Spleen (tissue), 11 donors: ENCODE data around the gene CRTC2. TPM values are rescaled to one million over a fixed set of nuclear protein-coding genes. Genes with fewer than 3 reads are reported as not detected.

Source experiments
- DNase-seq: peaks from one replicate; pipeline ENCODE4 v3.0.0-alpha.2; 2020
- H3K27ac ChIP-seq, 8 donors: fragments of 200-600 bp; sonication (generic) in 7 of 8; 1 replicate in 4 of 8; 2 replicates in 4 of 8; pipeline versions ENCODE4 v1.5.0 to v1.8.0; 2016 to 2021; ENCODE audit warnings: inconsistent platforms in 4 of 8, mild to moderate bottlenecking in 4 of 8, moderate library complexity in 1 of 8
- H3K27me3 ChIP-seq, 7 donors: fragments of 200-600 bp; sonication (generic) in 6 of 7; replicated peaks in 1 of 7; 1 replicate in 4 of 7; 2 replicates in 3 of 7; pipeline versions ENCODE4 v1.5.0 to v1.8.0; 2016 to 2021; ENCODE audit warnings: inconsistent platforms in 3 of 7, mild to moderate bottlenecking in 1 of 7
- H3K36me3 ChIP-seq, 6 donors: fragments of 200-600 bp; sonication (generic) in 5 of 6; 1 replicate in 4 of 6; 2 replicates in 2 of 6; pipeline versions ENCODE4 v1.5.0 to v1.8.0; 2016 to 2021; ENCODE audit warnings: inconsistent platforms in 2 of 6
- H3K4me1 ChIP-seq, 6 donors: fragments of 200-600 bp; sonication (generic) in 5 of 6; 1 replicate in 3 of 6; 2 replicates in 3 of 6; pipeline versions ENCODE4 v1.5.0 to v1.8.0; 2016 to 2021; ENCODE audit warnings: inconsistent platforms in 3 of 6
- H3K4me3 ChIP-seq, 8 donors: fragments of 200-600 bp; sonication (generic) in 7 of 8; 1 replicate in 4 of 8; 2 replicates in 4 of 8; pipeline versions ENCODE4 v1.5.0 to v1.8.0; 2016 to 2021; ENCODE audit warnings: inconsistent platforms in 4 of 8, mild to moderate bottlenecking in 4 of 8, moderate library complexity in 2 of 8
- H3K9me3 ChIP-seq, 8 donors: fragments of 200-600 bp; sonication (generic) in 7 of 8; 1 replicate in 4 of 8; 2 replicates in 4 of 8; pipeline versions ENCODE4 v1.5.0 to v1.8.0; 2016 to 2021; ENCODE audit warnings: inconsistent platforms in 4 of 8
- POLR2A ChIP-seq, 3 donors: fragments of 450-650 bp; IDR thresholded peaks; one replicate each; pipeline ENCODE4 v1.5.1; 2017; ENCODE audit warnings: antibody characterized with exemption in 3 of 3, mild to moderate bottlenecking in 1 of 3
- POLR2AphosphoS5 ChIP-seq, 3 donors: sonication (generic); formaldehyde crosslinking; IDR thresholded peaks; one replicate each; pipeline ENCODE4 v1.5.1; 2017; ENCODE audit warnings: antibody characterized with exemption in 3 of 3
- WGBS, 5 donors: extraction: QIAGEN DNeasy Blood & Tissue Kit in 3 of 5; methylation state at CpG; one replicate each; pipeline versions ENCODE4 v1.1.5 to v1.1.7; 2013 to 2018; 5-methylcytosine and 5-hydroxymethylcytosine counted together
- intact Hi-C: fragments of 100-400 bp; cut with DNase I; formaldehyde crosslinking; loops from one replicate; pipeline ENCODE4 v1.15.0; 2023; ENCODE audit warnings: low total_unique reads
- polyA plus RNA-seq, 3 donors: library from polyadenylated mRNA; stranded (reverse); fragments of 200-250 nt; gene quantifications; one replicate each; pipeline ENCODE4 v1.2.1, GENCODE V29; 2013
- total RNA-seq, 7 donors: library from RNA; depleted of rRNA in 3 of 7; stranded (reverse); fragments of >200 nt in 3 of 7; fragmentation: NEBNext Ultra II Directional in 4 of 7; extraction: Animal tissue kit (Norgen Biotek cat#: 25700) in 4 of 7; gene quantifications; one replicate each; pipeline versions ENCODE4 v1.1.0 to v1.2.1, GENCODE V29; 2016 to 2021
- TF ChIP-seq, protein P1 (sequence below), 11 experiments: fragments of 200-600 bp in 7 of 11; fragments of 450-650 bp in 4 of 11; sonication (generic) in 4 of 11; IDR thresholded peaks in 8 of 11; conservative IDR thresholded peaks in 3 of 11; 1 replicate in 7 of 11; 2 replicates in 4 of 11; pipeline versions ENCODE4 v1.4.0 to v1.8.0; 2016 to 2021; ENCODE audit warnings: antibody characterized with exemption in 11 of 11, inconsistent platforms in 4 of 11, mild to moderate bottlenecking in 1 of 11
- donor health status: healthy with polysubstance abuse.
- donor health status: DM: no; HTN: no; CAD: no; lungs with moderate emphysema.
- donor health status: DM: no; HTN: no; CAD: no.
- donor health status: Bipolar disorder and iron deficiency.
- donor health status: healthy.
- donor health status: DM: no; HTN: no; CAD: no.
- donor health status: DM: yes; HTN: yes; CAD: no.

CRTC2 gene
- total and polyA plus RNA-seq, 10 donors: 34.8 to 80.1 (median 69.5) TPM

DNA sequence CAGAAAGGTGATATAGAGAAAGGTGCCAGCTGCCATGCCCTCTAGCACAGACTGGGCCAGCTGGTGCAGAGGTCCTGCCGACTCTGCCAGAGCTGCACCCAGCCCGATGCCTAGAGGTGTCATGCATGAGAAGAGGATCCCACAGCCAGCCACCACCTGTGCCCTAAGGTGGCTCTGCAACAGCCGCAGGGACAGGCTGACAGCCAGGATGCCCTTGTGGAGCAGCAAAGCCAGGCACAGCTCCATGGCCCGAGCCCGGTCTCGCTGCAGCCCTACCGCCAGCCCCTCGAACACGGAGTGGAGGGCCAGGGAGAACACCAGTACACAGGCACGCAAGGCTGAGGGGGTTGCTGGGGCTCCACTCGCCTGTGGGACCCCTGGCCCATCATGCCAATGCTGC lies 1.8 kb upstream of the CRTC2 start:
- intact Hi-C loops: no loop called here
- peaks cover 0 to 33% (median 17%) of the 10 kb centered on the region in 6 donors for H3K36me3 ChIP-seq
- H3K27me3 ChIP-seq: no peaks in the 10 kb centered on the region
- TF ChIP-seq, protein P1, sequence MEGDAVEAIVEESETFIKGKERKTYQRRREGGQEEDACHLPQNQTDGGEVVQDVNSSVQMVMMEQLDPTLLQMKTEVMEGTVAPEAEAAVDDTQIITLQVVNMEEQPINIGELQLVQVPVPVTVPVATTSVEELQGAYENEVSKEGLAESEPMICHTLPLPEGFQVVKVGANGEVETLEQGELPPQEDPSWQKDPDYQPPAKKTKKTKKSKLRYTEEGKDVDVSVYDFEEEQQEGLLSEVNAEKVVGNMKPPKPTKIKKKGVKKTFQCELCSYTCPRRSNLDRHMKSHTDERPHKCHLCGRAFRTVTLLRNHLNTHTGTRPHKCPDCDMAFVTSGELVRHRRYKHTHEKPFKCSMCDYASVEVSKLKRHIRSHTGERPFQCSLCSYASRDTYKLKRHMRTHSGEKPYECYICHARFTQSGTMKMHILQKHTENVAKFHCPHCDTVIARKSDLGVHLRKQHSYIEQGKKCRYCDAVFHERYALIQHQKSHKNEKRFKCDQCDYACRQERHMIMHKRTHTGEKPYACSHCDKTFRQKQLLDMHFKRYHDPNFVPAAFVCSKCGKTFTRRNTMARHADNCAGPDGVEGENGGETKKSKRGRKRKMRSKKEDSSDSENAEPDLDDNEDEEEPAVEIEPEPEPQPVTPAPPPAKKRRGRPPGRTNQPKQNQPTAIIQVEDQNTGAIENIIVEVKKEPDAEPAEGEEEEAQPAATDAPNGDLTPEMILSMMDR (IDR thresholded peaks at IDR 0.05 in 8 of 11, conservative IDR thresholded peaks at IDR 0.05 in 3 of 11): no peak
- TF ChIP-seq POLR2AphosphoS5 (IDR thresholded peaks at IDR 0.05) (peak in 1 of 3 donors; percentile 16), POLR2A (IDR thresholded peaks at IDR 0.05) (no peak)
- H3K4me3 ChIP-seq: no peak overlapping the region
- peak overlapping the region in 5 of 8 donors; percentile 97 to 99 (median 98) for H3K27ac ChIP-seq
- WGBS, 5 donors: 95 to 99% (median 97%) methylated on average over 8 to 11 of the region's 11 CpGs
- H3K4me1 ChIP-seq: peaks cover 46 to 88% (median 77%) of the 10 kb centered on the region in 6 donors
- no peaks in the 10 kb centered on the region for H3K9me3 ChIP-seq
- peak; percentile 83 for DNase-seq

DNA sequence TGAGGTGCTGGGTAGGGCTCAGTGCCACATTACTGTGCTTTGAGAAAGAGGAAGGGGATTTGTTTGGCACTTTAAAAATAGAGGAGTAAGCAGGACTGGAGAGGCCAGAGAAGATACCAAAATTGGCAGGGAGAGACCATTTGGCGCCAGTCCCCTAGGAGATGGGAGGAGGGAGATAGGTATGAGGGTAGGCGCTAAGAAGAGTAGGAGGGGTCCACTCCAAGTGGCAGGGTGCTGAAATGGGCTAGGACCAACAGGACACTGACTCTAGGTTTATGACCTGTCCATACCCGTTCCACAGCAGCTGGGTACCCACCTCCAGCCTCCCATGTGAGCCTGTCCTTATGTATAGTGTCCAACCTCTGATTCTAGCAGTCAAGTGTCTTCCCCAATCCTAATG lies 1.0 kb upstream of the CRTC2 start:
- Histone ChIP-seq H3K27me3 (no peaks in the 10 kb centered on the region), H3K4me3 (peak overlapping the region in 2 of 8 donors; percentile 84 to 90), H3K36me3 (peaks cover 0 to 40% (median 21%) of the 10 kb centered on the region in 6 donors), H3K27ac (peak overlapping the region in 6 of 8 donors; percentile 97 to 99 (median 98)), H3K9me3 (no peaks in the 10 kb centered on the region), H3K4me1 (peaks cover 48 to 88% (median 77%) of the 10 kb centered on the region in 6 donors)
- intact Hi-C loops: no loop called here
- WGBS, 5 donors: 72 to 94% (median 89%) methylated on average over 3 of the region's 3 CpGs
- TF ChIP-seq POLR2AphosphoS5 (IDR thresholded peaks at IDR 0.05) (no peak), POLR2A (IDR thresholded peaks at IDR 0.05) (no peak)
- TF ChIP-seq, protein P1 (IDR thresholded peaks at IDR 0.05 in 8 of 11, conservative IDR thresholded peaks at IDR 0.05 in 3 of 11): no peak
- DNase-seq: peak; percentile 69

DNA sequence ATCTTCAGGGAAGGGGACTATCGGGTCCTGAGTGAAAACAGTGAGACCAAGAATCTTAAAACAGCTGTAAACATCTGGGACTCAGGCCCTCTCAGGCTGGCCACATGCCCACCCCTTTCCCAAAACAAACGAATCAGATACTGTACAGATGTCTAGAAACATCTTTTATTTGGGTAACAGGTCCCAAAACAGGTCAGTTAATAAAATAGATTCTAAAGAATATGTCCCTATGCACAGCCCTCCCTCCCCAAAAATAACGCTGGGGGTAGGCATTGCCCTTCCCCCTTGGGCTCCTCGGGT lies 499 bp upstream of the CRTC2 start:
- WGBS, 5 donors: 14 to 32% (median 28%) methylated on average over 4 of the region's 4 CpGs
- Histone ChIP-seq H3K27ac (peak overlapping the region; percentile 85 to 99 (median 97)), H3K4me3 (peak overlapping the region in 7 of 8 donors; percentile 84 to 97 (median 91)), H3K36me3 (peaks cover 0 to 46% (median 25%) of the 10 kb centered on the region in 6 donors), H3K9me3 (no peaks in the 10 kb centered on the region), H3K27me3 (no peaks in the 10 kb centered on the region), H3K4me1 (peaks cover 43 to 88% (median 74%) of the 10 kb centered on the region in 6 donors)
- intact Hi-C loops: no loop called here
- DNase-seq: peak; percentile 40
- no peak for TF ChIP-seq POLR2A (IDR thresholded peaks at IDR 0.05)
- TF ChIP-seq POLR2AphosphoS5 (IDR thresholded peaks at IDR 0.05): no peak
- TF ChIP-seq, protein P1 (IDR thresholded peaks at IDR 0.05 in 8 of 11, conservative IDR thresholded peaks at IDR 0.05 in 3 of 11): no peak

DNA sequence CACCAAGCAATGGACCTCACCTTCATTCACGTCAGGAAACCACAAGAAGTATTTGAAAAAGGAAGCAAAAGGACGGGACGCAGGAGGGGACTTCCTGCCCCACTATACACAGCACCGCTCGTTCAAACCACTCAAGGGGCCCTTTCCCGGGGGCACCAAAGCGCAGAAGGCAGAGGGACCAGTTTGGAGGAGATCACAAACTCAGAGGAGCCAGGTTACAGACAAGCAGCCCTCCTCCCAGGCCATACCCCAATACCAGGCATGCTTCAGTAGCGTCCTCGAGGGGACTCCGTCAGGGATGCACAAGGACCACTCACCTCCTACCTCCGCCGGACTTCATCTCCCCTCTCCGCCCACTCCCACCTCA lies 685 bp downstream of the CRTC2 start:
- intact Hi-C loops: no loop called here
- peak overlapping the region; percentile 84 to 97 (median 92) for H3K4me3 ChIP-seq
- TF ChIP-seq POLR2A (IDR thresholded peaks at IDR 0.05): peak in 1 of 3 donors; percentile 18
- peak in 1 of 3 donors; percentile 46 for TF ChIP-seq POLR2AphosphoS5 (IDR thresholded peaks at IDR 0.05)
- TF ChIP-seq, protein P1 (IDR thresholded peaks at IDR 0.05 in 8 of 11, conservative IDR thresholded peaks at IDR 0.05 in 3 of 11): no peak
- H3K4me1 ChIP-seq: peaks cover 42 to 92% (median 69%) of the 10 kb centered on the region in 6 donors
- DNase-seq: no peak
- H3K27me3 ChIP-seq: no peaks in the 10 kb centered on the region
- H3K36me3 ChIP-seq: peaks cover 0 to 57% (median 36%) of the 10 kb centered on the region in 6 donors
- H3K9me3 ChIP-seq: no peaks in the 10 kb centered on the region
- WGBS, 5 donors: 0% methylated on average over 13 of the region's 13 CpGs
- peak overlapping the region; percentile 85 to 99 (median 97) for H3K27ac ChIP-seq
